HG02885 (cell line): Measurements from ENCODE around the gene HELZ.
A peak's percentile ranks its signal among the peaks of the same experiment; 100 is the strongest.
"Not testable (repeated sequence)": the region's sequence is repeated elsewhere in the genome, so short reads cannot be mapped to it uniquely, and the experiment has no call there.

Experiments
- ATAC-seq: cut with Tn5 transposase; IDR thresholded peaks from one replicate; pipeline ENCODE4 v1.9.1; 2021; ENCODE audit warnings: mild to moderate bottlenecking; ENCODE audit not compliant: unreplicated experiment, poor library complexity

HELZ gene

GRCh38 chr17:67093348-67093747 is 151.6 kb downstream of the HELZ start:
- no peak for ATAC-seq

GRCh38 chr17:67092710-67093109 is 152.3 kb downstream of the HELZ start:
- ATAC-seq = not testable (repeated sequence)

- no peak for ATAC-seq
Observed at GRCh38 chr17:67092291-67092690, 152.7 kb downstream of the HELZ start.

GRCh38 chr17:67090341-67090740 is 154.7 kb downstream of the HELZ start:
- no peak for ATAC-seq

- ATAC-seq = no peak
Observed at GRCh38 chr17:67088639-67089038, 156.4 kb downstream of the HELZ start.

GRCh38 chr17:67085406-67085805 is 159.6 kb downstream of the HELZ start:
- no peak for ATAC-seq

- peak; percentile 69 for ATAC-seq
Observed at GRCh38 chr17:67082107-67082506, 162.9 kb downstream of the HELZ start.

GRCh38 chr17:67080804-67081203 is 164.2 kb downstream of the HELZ start:
- ATAC-seq = no peak

- no peak for ATAC-seq
Observed at GRCh38 chr17:67079491-67079890, 165.5 kb downstream of the HELZ start.

- no peak for ATAC-seq
Observed at GRCh38 chr17:67078292-67078691, 166.7 kb downstream of the HELZ start.

GRCh38 chr17:67076290-67076689 is 168.7 kb downstream of the HELZ start:
- ATAC-seq = no peak

GRCh38 chr17:67074781-67075180 is 170.2 kb downstream of the HELZ start:
- ATAC-seq = no peak

- ATAC-seq = no peak
Observed at GRCh38 chr17:67072885-67073284, 172.1 kb downstream of the HELZ start.

- ATAC-seq = no peak
Observed at GRCh38 chr17:67071595-67071994, 173.4 kb downstream of the HELZ start.

GRCh38 chr17:67069603-67070136 is 175.3 kb downstream of the HELZ start:
- ATAC-seq = no peak

GRCh38 chr17:67068999-67069398 is 176.0 kb downstream of the HELZ start:
- ATAC-seq = no peak

- no peak for ATAC-seq
Observed at GRCh38 chr17:67067571-67068482, 177.2 kb downstream of the HELZ start.

GRCh38 chr17:67066717-67067116 is 178.3 kb downstream of the HELZ start:
- ATAC-seq = no peak

- ATAC-seq = no peak
Observed at GRCh38 chr17:67063141-67063540, 181.9 kb downstream of the HELZ start.

- no peak for ATAC-seq
Observed at GRCh38 chr17:67059372-67059771, 185.6 kb downstream of the HELZ start.

- ATAC-seq = no peak
Observed at GRCh38 chr17:67058036-67058435, 187.0 kb downstream of the HELZ start.
